Activated T-helper 1 cell treated with Interleukin-2 at 50 U/mL for 16 hours (primary cell): ENCODE data around the gene ABCC8.

Experiments
- DNase-seq: peaks from one replicate; pipeline ENCODE4 v3.0.0-alpha.2; 2020; ENCODE audit warnings: low read depth

The ABCC8 gene

GRCh38 chr11:17386331-17387084 is 90.1 kb downstream of the ABCC8 start:
- no peak for DNase-seq

DNA sequence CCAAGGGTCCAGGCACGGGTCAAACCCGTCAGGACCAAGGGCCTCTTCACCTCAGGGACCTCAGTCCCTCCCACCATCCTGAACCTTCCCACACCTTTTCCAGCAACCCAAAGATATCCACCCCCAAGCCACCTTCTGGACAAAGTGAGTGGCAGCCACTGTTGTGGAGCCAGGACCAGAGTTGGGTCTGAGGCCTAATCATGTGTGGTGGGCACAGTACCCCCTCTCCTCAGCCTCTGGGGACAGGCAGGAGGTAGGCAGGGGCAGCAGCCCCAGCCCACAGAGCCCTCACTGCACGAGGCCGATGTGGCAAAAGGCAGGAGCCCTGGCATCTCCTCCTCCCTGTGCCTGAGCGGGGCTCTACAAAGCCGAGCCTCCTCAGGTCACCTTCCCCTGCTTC is 90.7 kb downstream of the ABCC8 start:
- no peak for DNase-seq

- no peak for DNase-seq
Measured at GRCh38 chr11:17385492-17385891, 91.2 kb downstream of the ABCC8 start.

DNA sequence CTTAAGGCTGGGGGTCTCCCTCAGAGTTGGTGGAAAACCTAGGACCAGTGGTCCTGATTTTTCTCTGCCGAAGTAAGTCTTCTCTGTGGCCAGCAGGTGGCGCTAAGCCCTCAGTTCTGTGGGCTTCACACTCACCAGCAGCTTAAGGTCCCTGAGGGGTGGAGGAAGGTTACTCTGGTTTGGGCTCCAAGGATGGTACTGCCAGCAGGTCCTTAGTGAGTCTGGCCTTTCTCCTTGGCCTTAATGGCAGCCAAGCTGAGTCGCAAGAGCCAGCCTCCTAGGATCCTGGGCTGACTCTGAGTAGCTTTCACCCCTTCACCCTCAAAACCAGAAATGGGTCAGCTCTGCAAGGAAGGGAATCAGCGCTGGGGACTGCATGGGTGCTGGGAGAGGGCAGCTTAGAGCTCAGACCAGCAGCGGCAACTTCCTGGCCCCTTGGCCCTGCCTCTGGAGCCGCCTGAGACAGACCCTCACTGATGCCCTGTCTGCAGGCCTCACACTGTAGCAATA is 92.6 kb downstream of the ABCC8 start:
- peak; percentile 60 for DNase-seq

DNA sequence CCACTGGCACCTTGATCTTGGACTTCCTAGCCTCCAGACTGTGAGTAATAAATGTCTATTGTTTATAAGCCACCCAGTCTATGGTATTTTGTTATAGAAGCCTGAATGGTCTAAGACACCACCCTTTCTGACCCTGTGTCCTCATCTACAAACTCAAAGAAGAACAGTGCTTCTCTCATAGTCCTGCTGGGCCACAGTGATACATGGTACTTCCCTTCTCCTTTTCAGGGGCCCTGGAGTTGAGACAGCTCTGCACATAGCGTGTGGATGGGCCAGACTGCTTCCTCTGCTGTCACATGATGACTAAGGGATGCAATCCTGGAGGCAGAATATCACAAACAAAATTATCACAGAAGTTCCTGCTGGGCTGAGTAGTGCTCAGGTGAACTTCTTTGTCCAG is 93.2 kb downstream of the ABCC8 start:
- DNase-seq, result no peak

- no peak for DNase-seq
Measured at GRCh38 chr11:17382046-17382728, 94.5 kb downstream of the ABCC8 start.

DNA sequence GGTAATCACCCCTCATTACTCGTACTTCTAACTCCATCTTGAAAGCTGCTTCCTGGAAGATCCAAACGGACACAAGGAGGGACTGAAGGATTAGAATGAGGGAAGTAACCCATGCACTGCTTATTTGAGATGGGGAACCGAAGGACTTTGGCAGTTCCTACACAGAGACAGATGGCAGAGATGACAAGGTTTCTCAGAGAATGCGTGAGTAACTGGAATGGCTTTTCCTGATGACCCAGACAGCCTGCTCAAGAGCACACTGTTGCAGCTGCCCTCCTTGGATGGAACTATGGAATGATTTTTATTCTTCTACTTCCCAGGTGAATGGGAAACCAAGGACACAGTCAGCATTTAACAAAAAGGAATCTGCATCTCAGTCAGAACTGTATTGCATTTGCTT is 95.5 kb downstream of the ABCC8 start:
- no peak for DNase-seq

DNA sequence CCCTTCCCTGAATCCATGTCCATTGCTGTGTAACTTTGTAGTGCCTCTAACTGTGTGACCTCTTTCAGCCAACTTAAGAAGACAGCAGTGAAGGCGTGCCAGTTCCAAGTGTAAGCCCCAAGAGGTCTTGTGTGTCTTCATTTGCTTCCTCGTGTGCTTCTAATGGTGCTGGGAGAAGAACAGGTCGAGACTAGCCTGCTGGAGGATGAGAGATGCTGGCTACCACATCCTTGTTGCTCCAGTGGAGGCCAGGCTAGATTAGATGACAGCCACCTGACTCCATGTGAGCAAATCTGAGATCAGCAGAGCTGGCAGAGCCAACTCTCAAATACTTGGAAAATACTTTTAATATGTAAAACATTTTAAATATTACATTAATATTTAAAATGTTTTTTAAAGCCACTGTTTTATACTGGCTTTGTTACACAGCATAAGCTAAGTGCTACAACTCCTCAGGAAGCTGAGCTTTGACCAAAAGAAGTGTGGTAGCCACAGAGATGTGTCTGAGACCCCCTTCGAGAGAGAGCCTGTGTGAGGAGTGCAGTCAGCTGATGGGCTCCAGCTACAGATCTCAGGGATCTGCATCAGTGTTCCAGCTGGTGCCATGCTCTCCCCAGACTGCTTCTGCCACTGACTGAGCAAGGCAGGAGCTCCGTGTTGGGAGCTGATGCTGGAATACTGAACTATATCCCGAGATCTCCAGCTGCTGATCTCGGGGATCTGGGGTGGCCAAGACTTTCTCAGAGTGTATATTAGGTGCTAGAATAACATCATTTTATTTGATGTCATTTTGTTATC is 97.1 kb downstream of the ABCC8 start:
- no peak for DNase-seq

DNA sequence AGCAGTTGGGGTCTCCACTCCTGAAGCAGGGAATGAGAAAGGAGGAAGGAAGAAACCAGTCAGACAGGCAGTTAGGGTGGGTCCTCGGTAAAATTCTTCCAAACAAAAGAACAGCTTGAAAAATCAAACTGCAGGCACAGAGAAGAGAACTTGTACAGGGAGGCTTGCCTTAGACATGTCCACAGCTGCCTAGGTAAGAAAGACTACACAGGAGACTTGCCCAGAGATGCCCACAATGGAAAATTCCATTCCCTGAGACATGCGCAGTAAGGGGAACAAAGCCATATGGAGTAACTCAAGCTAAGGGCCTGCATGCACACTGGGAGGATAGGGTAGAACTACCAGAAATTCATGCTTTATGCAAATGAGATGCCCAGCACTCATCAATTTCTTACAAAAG is 98.0 kb downstream of the ABCC8 start:
- no peak for DNase-seq

- no peak for DNase-seq
Measured at GRCh38 chr11:17376493-17376892, 100.2 kb downstream of the ABCC8 start.

GRCh38 chr11:17375547-17375946 is 101.1 kb downstream of the ABCC8 start:
- no peak for DNase-seq

DNA sequence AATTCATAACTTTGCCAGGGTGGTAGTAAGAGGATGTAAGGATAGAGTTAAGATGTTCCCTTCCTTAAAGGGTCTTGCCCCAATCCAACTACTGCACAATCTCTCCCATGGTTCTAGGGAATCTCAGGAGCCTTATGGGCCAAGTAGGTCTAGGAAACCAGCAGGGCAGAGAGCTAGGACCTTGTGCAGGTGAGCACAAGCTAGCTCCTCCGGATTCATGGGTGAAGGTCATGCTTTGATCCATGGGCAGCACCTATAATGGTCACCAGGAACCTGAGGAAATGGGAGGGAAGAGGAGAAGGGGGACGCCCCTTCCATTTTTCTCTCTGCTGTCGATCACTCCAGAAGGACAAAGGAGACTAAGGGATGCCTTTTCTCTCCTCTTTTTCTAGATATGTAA is 105.0 kb downstream of the ABCC8 start:
- no peak for DNase-seq

DNA sequence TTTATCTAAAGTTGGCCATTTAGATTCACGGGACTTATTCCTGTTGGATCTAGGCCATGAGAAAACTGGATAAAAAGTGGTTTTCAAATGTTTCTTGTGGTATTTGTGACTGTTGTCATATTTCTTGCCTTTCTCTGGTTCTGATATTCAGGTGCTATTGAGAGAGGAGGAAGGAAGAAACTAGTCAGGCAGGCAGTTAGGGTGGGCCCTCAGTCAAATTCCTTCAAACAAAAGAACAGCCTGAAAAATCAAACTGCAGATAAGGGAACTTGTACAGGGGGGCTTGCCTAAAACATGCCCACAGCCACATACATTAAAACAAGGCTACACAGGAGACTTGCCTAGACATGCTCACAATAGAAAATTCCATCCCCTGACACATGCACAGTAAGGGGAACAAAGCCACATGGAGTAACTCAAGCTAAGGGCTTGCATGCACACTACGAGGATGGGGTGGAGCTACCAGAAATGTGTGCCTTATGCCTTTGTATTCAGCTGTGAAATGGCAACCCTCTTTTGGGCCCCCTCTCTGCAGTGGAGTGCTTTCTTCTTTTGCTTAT is 106.9 kb downstream of the ABCC8 start:
- DNase-seq, result no peak

DNA sequence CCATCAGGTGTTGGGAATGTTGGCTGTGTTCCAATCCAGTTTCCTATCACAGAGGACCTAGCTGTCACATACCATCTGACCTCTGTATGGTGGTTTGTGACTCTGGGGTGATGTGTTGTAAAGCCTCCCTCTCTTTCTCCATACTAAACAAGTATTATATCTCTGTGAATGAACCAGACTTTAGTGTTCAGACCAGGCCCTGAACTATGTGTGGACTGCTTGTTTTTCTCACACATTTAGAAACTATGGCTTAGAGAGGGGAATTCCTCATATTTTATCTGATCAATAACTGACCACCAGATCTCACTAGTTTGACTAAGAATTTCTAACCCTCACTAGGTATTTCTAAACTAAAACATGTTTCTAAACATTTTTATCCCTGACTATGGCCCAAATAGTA is 107.6 kb downstream of the ABCC8 start:
- no peak for DNase-seq

DNA sequence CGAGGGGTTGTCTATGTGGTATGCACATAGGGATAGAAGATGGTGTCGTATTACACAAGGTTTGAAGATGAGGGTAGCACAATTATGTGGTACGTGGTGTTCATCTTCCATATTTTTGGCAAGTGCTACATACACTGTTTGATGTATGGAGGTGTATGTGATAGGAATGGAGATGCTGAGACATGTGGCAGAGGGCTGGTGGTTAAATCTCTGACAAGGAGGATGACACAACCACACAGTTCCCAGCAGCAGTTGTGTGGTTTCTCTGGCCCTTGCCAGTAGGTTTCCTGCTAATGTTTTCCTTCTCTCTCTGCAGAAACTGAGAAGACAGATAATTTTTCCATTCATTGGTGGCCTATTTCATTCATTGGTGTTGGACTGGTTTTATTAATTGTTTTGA is 108.1 kb downstream of the ABCC8 start:
- DNase-seq, result no peak

DNA sequence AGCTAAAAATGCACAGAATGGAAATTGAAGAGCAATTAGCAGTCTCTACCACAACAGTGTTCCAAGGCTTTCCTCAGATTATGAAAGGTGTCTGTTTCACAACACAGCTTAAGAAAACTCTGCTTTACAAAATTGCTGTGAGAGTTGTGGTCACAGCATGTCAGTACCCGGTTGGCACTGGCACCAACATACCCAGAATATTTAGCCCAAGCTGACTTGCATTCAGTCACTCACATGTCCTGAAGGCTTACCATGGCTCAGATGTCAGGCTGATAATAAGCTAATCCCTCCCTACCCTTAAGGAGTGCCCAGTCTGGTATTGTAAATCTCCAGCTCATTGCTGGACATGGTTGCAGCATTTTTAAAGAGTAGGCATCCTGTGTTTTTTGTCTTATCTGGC is 110.2 kb downstream of the ABCC8 start:
- DNase-seq, result no peak

DNA sequence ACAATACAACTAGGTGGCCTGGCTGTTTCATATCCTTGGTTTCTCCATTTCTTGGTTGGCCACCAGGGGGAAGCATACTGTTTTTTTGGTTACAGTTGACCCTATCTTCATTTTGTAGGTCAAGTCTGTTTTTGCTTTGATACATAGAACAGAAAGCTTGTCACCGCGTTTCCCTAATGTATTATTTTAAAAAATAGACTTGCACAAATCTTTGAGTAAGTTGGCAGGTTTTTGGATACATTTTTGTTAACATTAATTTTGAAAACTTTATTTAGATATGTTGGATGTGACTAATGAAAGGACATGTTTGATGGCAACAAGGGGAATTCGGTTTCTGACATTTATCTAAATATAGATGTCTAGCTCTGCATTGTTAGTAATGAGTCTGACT is 122.0 kb downstream of the ABCC8 start:
- DNase-seq, result peak; percentile 20

DNA sequence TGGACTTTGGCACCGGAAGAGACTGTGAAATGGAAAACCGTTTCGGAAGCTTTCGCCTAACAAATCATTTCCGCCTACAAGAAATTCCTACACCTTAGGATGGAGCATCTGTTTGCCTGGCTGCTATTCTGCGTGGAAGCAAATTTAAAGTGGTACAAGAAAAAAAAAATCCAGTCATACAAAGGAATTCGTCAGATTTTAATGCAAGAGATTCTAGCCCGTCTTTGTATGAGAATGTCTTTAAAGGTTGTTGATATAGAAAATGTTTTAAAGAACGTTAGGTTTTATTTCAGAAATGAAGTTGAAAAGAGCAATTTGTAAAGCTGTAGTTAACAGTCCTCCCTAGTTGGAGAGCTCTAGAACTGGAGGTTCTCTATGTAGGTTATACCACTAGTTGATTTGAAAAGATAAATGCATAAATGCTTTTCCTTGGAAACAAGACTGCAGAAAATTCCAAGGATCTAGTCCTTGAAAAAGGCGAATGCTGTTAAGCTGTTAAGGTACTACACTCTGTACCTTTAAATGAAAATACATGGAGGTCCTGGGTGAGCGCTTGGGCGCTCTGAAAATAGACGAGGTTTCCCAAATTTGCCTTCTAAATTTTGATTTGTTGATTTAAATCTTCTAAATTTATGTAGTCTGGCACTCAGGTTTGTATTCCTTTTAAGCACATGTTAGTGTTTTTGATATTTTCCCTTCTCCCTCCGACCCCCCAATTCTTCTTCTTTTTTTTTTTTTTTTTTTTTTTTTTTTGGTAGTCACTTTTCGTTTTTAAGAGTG is 122.6 kb downstream of the ABCC8 start:
- DNase-seq, result no peak

- DNase-seq, result peak; percentile 31
Measured at GRCh38 chr11:17352950-17353820, 123.5 kb downstream of the ABCC8 start.

DNA sequence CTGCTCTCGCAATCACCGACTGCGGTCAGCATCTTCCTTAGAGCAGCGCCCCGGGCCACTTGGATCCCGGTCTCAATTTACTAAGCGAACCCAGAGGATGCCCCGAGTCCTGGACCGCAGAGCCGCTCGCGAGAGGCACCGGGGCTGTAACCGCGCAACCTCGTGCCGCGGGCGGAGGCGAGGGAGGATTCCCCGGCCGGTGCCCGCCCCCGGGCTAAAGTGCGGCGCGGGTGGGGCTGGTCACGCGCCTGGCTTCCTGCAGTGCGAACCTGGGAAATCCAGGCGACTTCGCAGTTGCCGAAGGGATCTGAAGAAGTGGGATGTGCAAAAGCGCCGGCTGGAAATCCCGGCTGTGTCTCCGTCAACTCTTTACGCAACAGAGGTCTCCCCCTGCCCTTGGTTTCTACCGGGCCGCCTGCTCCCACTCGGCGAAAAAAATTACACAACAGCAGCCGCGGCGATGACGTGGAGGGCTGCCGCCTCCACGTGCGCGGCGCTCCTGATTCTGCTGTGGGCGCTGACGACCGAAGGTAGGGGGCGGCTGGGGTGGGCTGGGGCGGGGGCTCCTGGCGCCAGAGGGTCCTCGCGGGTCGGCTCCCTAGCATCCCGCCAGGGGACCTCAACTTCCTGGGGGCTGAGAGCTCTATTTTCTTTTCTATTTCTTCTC is 125.0 kb downstream of the ABCC8 start, which contains the start of gene NCR3LG1:
TSS of gene NCR3LG1 (plus strand) at position 291 of the 667 bp plus-strand sequence. CDS start at position 461, 170 bp downstream.
- DNase-seq, result peak; percentile 39
